HUES48 (cell line): ENCODE data around the gene NOL3.

Experiments
- H3K27ac ChIP-seq: one replicate; pipeline ENCODE4 v1.7.0; 2013; ENCODE audit warnings: low read depth, low read length, inconsistent platforms
- H3K27me3 ChIP-seq: 2 replicates; pipeline ENCODE4 v1.6.1; 2013; ENCODE audit warnings: mild to moderate bottlenecking, low read length; ENCODE audit not compliant: control insufficient read depth, insufficient read depth
- H3K36me3 ChIP-seq: 2 replicates; pipeline ENCODE4 v1.6.1; 2013; ENCODE audit warnings: low read length; ENCODE audit not compliant: control insufficient read depth, insufficient read depth
- H3K4me1 ChIP-seq: 2 replicates; pipeline ENCODE4 v1.6.1; 2013; ENCODE audit warnings: mild to moderate bottlenecking, low read length; ENCODE audit not compliant: control insufficient read depth, insufficient read depth
- H3K4me3 ChIP-seq: 2 replicates; pipeline ENCODE4 v1.5.1; 2013; ENCODE audit warnings: mild to moderate bottlenecking, low read depth, low read length
- H3K9ac ChIP-seq: 2 replicates; pipeline ENCODE4 v1.6.1; 2013; ENCODE audit warnings: mild to moderate bottlenecking, low read depth, low read length, moderate library complexity
- H3K9me3 ChIP-seq: 2 replicates; pipeline ENCODE4 v1.6.1; 2013; ENCODE audit warnings: low read length; ENCODE audit not compliant: control insufficient read depth, insufficient read depth

NOL3 gene

DNA sequence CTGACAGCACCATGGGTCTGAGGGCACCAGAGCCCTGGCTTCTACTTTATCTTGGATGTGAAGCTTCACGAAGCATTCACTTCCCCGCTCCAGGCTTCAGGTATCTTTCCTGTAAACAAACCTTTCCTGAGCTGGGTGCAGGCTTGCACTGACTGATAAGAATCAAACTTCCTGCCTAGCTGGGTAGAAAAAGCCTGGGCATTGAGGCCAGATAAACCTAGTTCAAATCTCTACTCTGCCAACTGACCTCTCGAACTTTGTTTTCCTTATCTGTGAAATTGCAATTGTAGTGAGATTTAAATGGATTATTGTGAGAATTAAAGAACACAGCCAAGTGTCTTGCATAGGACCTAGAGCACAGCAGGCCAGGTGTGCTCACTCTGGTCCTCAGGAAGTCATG, 53.7 kb downstream of the NOL3 start:
- Histone ChIP-seq H3K9me3 (no peaks in the 10 kb centered on the region), H3K9ac (no peak overlapping the region), H3K27me3 (no peaks in the 10 kb centered on the region), H3K4me1 (peaks cover 4% of the 10 kb centered on the region; the same call in 1 of the 2 replicates), H3K36me3 (peaks cover 10% of the 10 kb centered on the region), H3K27ac (no peak overlapping the region), H3K4me3 (no peak overlapping the region)
